ENCODE data around the gene TMEM259.
"Not testable (repeated sequence)": the region's sequence is repeated elsewhere in the genome, so short reads cannot be mapped to it uniquely, and the experiment has no call there.

Gene TMEM259

DNA sequence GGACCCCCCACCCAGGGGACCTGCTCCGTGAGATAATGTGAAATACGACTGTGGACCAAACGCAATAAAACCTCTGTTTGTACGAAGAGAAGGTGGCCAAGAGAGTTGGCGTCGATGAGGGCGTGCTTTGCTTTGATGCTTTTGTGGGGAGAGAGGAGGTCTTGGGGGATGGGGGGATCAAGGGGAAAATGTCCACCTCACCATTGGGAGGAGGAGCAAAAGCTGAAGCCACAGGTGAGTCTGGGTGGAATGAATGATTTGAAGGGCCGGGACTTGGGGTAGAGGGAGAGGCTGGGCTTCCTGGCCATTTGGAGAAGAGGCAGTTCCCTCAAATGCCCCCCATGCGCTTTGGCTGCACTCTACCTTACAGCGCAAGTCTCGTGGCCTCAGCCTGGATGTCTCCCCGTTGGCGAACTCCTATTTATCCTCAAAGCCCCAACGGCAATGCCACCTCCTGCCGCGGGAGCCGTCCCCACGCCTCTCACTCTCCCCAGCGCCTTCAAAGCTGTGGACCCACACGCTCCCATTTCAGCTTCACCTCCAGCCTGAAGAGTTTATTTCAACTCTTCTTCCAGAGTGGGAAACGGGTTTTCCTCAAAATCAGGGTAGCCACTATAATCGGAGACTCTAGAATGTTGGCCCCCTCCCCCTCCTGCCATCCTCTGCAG is 18.2 kb upstream of the TMEM259 start:
- DNase-seq, result peak in 1 of 2 donors; percentile 23

DNA sequence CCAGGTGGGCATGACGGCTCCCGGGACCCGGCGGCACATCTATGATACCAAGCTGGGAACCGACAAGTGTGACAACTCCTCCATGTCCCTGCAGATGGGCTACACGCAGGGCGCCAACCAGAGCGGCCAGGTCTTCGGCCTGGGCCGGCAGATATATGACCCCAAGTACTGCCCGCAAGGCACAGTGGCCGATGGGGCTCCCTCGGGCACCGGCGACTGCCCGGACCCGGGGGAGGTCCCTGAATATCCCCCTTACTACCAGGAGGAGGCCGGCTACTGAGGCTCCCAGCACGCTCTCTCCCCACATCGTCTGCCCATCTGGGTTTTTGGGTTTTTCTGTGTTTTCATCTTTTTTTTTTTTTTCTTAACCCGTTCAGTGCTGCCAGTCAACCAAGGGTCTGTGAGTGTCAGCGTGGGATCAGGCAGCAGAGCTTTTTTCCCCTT is 16.7 kb upstream of the TMEM259 start:
- no peak for DNase-seq

DNA sequence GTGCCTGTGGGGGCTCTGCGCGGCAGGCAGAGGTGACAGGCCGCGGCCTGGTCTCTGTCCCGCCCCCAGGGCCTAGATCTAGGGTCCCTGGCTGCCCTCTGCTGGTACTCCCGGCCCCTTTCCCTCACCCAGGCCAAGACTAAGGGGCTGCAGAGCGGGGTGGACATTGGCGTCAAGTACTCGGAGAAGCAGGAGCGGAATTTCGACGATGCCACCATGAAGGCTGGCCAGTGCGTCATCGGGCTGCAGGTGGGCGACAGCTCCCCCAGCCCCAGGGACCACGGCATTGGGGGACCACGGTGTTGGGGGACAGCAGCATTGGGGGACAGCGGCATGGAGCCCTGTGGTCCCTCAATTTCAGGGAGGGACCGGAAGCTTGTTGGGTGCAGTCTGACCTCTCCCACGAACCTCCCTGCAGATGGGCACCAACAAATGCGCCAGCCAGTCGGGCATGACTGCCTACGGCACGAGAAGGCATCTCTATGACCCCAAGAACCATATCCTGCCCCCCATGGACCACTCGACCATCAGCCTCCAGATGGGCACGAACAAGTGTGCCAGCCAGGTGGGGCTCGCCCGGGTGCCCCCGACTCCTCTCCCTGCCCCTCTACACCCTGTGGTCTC is 15.2 kb upstream of the TMEM259 start:
- DNase-seq, result peak in 1 of 2 donors; percentile 28

DNA sequence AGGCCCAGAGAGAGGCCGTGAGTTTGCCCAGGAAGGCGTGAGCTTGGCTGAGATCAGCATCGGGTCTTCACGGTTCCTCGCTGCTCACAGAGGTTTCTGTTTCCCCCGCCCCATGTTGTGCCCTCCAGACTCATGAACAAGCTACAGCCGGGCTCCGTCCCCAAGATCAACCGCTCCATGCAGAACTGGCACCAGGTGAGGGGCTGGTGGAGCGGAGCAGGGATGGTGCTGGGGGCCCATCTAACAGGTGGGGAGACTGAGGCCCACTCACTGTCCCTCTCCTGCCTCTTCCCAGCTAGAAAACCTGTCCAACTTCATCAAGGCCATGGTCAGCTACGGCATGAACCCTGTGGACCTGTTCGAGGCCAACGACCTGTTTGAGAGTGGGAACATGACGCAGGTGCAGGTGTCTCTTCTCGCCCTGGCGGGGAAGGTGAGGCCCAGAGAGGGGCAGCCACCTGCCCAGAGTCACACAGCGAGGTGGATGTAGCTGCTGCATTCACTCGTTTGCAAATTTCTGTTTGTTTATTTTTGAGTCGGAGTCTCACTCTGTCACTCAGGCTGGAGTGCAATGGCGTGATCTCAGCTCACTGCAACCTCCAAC is 11.4 kb upstream of the TMEM259 start:
- no peak for DNase-seq

DNA sequence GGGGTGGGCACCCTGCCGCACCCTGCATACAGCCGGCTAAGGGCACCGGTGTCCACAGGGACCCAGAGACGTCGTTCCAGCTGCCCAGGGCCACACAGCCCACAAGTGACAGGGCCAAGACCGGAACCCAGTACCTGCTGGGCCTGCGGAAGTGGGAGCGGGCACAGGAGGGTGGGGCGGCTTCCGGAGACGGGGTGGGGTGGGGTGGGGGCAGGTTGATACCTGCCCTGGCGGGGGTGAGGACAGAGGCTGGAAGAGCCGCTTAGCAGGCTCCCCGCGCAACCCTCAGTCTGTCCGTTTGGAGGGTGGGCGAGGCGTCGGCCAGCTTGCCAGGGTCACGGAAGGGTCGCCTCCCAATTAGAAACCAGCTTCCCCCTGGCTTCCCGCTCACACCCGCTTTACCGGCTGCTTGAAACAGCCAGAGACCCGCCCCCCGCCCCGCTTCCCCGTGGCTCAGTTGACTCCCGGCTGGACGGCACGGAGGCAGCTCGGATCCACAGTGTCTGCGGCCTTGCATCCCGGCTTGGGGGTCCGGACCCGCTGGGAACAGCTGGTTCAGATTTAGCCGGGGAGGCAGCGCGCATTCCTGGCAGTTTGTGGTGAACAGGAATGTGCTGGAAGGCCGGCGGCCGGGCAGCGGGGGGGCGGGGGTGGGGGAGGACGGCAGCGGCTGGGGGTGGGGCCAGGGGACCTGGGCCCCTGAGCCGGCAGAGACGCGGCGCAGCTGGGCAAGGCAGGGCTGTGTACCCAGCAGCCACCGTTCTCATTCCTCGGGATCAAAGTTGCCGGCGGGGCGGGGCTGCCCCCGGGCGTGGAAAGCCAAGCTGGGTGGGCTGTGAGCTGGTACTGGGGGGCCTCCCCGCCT is 7.4 kb upstream of the TMEM259 start:
- peak; percentile 66 to 71 for DNase-seq

DNA sequence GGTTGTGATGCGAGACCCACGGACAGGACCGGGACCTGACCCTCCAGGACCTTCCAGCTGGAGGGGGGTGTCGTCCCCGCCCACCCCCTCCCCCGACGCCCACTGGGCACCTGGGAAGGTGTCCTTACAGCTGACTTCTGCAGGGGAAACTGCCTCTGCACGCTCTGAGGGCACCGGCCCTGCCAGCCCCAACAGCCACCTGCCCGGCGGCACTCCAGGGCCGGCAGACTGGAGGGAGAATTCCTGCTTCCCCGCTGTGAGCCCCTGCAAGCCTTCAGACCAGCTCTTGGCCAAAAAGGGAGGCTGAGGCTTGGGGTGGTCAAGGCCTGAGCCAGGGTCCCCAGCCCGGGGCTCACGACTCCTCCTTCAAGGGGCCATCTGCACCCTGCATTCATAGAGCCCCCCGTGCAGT is 6.7 kb upstream of the TMEM259 start:
- DNase-seq, result no peak

DNA sequence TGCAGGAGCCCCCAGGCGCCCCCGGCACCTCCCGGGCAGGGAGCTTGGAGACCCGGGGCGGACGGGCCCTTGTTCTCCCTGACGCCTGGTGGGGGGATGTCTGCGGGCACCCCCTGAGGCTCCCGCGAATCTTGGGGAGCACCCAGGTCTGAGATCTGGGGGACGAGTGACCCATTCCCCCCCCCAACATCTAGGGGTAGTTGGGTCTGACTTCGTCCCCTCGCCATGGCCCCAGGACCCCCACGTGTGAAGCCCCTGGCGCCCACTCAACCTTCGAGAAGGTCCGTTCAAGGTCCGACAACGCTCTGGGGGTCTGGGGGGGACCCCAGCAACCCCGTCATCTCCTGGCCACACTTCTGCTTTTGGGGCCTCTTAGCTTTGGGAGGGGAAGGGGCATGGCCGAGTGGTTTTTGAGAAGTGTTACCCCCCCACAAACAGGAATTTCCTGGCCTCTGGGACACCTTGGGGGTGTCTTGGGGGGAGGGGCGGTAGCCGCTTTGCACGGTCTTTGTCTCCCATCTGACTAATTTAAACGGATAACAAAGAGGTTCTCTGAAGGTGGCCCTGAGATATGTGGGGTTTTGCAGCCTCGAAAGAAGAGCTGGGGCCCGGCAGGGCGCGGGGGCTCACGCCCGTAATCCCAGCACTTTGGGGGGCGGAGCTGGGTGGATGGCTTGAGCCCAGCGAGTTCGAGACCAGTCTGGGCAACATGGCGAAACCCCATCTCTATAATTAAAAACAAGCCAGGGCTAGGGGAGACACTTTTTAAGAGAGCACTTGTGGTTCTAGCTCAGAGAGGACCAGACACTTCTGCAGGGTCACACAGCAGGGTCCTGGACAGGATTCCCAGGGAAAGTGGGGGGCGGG is 6.1 kb upstream of the TMEM259 start:
- peak; percentile 38 to 42 for DNase-seq

DNA sequence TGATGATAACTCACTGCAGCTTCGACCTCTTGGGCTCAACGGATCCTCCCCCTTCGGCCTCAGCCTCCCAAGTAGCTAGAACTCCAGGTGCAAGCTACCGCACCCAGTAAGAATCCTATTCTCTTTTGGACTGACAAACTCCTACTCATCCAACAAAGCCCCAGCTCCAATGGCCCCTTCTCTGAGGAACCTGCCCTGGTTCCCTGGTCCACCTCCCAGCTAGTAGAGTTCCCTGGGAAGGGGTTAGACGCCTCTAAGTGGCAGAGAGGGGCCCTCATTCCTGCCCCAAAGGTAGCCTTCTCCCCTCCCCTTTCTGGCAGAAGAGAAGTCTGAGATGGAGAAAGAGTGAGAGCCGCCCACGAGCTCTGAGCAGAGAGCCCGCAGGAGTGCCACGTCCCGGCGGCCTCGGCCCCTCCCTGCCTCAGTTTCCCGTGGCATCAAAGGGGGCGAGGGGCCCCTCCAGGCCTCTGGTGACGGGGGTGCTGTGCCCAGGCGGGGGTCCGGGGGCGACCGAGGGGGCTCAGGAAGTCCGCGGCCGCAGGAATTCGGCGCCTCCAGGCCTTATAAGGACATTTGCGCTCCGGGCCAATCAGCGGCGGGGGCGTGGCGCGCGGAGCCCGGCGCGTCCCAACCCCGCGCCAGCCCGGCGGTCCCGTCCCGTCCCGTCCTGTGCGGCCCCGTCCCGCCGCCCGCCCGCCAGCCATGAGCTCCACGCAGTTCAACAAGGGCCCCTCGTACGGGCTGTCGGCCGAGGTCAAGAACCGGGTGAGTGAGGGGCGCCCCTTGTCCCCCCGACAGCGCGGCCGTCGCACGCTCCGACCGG is 5.2 kb upstream of the TMEM259 start, which contains the start of gene CNN2:
TSS of gene CNN2 (plus strand) at position 649 of the 823 bp plus-strand sequence. CDS start at position 703, 54 bp downstream.
- peak; percentile 54 to 60 for DNase-seq

DNA sequence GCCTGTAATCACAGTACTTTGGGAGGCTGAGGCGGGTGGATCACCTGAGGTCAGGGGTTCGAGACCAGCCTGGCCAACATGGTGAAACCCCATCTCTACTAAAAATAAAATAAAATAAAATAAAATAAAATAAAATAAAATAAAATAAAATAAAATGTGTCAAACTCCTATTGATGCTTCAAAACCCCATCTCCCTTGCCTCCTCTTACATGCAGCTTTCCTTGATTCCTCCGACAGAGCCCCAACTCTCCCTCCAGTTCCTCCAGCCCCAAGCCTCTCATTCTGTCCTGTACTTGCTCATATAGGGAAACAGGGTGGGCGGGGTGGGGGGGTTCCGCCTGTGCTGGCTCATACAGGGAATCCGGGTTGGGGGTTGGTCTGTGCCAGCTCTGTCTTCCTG is 4.2 kb upstream of the TMEM259 start:
- DNase-seq, result not testable (repeated sequence)

DNA sequence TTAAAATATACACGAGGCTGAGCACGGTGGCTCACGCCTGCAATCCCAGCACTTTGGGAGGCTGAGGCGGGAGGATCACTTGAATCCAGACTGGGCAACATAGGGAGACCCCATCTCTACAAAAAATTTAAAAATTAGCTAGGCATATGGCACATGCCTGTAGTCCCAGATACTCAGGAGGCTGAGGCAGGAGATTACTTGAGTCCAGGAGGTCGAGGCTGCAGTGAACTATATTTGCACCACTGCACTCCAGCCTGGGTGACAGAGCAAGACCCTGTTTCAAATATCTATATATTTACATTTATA is 2.9 kb upstream of the TMEM259 start:
- not testable (repeated sequence) for DNase-seq

DNA sequence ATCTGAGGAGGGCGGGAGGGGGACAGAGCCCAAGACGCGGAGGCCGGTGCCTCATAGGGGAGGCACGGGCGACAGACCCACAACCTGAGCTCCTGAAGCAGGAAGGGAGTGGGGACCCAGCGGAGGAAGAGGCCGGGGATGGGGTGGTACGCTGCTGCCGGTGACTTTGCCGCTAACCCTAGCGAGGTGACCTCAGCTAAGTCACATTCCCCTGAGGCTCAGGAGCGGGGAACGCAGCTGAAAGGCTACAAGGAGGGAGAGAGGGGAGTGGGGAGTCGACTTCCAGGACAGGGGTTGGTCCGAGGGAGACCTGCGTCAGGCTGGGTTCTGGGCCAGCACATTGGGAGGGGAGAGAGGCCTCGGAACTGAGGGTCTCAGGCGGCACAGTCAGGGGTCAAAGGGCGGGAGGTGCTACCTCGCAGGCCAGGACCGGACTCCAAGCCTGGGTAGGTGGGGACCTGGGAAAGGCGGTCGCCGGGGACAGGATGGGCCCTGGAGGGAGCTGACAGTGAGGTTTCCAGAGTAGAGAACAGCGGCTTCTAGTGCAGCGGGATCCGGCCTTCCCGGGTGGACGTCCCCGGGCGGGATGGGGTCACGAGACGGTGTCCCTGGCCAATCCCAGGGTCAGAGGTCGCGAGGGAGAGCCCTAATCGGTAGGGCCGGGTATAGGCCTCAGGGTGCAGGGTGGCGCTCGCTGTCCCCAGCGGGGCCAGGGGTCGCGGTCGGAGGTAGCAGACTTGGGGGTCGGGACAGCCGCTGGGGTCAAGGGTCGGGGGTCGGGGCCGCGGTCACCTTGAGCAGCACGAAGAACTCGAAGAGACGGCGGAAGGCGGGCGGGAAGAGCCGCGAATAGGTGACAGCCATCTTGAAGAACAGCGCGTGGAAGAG is 699 bp downstream of the TMEM259 start:
- no peak for DNase-seq

DNA sequence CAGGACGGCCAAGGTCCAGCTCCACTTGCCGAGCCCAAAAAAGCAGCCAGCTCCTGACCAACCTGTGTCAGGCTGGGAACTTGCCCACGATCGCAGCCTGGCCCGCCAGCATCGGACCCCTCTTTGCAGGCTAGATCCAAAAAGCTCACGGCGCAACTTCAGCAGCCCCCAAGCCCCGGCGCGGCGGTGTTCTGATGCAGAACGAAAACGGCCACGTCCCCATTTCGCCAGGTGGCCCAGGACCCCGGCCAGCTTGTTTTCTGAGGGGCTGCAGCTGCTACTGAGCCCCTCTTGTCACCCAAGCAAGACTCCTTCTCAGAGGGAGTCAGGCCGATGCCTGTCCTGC is 1.3 kb downstream of the TMEM259 start:
- DNase-seq, result no peak

DNA sequence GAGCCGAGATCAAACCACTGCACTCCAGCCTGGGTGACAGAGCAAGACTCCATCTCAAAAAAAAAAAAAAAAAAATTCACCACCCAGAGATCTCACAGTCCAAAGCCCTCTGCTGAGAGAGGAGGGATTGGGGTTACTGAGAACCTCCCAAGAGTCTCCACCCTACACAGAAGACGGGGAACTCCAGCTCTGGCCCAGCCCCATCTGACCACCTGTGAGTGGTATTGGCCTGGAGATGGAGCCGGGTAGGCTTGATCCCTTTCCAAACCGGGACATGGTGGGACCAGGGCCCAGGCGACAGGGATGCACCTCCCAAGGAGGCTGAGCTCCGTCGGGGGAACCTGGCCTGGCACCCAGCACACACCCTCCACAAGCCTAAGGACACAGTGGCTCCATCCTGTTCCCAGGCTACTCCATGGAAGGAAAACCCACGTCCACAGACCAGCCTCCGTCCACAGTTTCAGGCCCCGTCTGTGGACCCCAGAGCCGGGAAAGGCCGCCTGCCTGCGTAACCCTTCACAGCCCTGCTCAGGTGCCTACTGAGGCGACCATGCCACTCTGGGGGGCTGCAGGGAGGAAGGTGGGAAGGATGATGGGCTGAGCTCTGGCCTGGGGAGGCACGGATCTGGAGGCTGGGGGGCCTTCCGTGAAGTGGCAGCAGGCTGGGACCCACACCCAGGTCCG is 1.8 kb downstream of the TMEM259 start:
- DNase-seq, result no peak

DNA sequence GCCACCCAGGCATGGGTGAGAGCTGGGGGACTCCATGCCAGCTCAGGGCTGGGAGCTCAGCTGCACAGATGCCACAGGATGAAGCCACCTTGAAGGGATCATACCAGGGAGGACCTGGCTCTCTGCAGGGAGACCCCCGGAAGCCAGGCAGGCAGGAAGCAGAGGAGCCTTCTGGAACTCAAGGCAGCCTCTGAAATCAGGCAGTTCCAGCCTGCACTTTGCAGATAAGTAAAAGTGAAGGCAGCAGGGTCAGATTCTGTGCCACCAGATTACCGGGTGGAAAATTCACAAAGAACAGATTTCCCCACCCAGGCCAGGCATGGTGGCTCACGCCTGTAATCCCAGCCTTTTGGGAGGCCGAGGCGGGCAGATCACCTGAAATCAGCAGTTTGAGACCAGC is 2.5 kb downstream of the TMEM259 start:
- DNase-seq, result no peak

DNA sequence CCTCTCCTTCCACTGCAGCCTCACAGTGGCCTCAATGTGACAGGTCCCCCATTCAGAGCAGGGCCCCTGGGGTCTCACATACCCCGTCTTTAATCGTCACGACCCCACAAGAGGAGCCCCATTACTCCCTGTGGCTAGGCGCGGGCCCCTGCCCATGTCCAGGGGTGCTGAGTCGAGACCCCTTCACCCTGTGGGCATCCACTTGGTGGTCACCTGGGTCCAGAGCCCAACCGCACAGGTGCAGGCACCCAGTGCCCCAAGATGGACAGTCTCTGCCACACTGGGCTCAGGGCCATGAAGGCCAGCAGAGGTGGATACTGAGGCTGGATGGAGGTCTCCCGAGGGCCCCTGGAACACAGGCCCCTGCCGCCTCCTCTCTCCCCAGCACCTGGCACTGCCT is 3.0 kb downstream of the TMEM259 start:
- DNase-seq, result no peak

DNA sequence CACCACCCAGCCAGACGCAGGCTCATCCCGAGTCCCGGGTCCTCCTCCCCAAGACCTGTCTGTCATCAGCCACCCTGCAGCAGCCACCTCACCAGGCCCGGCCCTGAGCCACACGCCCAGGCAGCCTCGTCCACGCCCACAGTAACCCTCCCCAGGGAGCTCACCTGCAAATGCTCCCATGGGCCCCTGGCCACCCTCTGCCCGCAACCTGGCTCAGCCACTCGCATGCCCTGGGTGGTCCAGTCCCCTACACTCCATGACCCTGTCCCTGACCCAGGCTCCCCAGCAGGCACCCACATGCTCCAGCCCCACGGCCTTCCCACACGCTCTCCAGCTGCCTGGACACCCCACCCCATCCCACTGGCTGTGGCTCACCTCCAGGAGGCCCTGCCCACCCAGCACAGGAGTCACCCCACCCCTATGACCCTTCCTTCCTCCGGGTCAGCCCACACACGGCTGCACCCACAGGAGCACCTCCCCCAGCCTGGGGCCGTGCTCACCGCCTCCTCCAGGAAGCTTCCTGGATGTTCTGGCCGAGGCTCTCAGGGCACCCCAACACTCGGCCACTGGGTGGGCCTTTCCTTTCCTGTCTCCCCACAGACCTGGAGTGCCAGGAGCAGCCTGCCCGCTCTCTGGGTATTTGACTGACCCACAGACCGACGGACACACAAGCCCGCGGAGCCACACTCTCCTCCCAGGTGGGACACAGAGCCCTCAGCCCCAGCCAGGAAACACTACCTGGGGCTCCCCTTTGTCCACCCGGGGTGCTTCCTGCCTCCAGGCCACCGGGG is 3.6 kb downstream of the TMEM259 start:
- no peak for DNase-seq

DNA sequence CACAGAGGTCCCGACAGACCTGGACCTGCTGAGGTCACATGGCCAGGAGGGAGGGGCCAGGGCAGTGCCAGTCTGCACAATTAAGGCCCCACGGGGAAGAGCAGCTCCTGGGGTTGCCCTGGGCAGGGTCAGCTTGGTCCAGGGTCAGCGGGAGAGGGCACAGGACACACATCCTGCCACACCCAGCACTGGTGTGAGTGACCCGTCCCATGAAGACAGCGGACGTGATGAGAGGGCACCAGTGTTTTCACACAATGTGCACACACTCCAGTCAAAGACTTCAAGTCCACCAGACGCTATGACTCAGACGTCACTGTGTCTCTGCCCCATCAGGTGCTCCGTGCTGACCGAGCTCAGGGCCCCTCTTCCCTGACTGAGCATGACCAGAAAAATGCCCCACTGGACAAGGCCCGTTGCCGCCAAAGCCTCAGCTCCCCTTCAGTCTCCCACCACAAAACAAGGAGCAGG is 4.2 kb downstream of the TMEM259 start:
- DNase-seq, result no peak

DNA sequence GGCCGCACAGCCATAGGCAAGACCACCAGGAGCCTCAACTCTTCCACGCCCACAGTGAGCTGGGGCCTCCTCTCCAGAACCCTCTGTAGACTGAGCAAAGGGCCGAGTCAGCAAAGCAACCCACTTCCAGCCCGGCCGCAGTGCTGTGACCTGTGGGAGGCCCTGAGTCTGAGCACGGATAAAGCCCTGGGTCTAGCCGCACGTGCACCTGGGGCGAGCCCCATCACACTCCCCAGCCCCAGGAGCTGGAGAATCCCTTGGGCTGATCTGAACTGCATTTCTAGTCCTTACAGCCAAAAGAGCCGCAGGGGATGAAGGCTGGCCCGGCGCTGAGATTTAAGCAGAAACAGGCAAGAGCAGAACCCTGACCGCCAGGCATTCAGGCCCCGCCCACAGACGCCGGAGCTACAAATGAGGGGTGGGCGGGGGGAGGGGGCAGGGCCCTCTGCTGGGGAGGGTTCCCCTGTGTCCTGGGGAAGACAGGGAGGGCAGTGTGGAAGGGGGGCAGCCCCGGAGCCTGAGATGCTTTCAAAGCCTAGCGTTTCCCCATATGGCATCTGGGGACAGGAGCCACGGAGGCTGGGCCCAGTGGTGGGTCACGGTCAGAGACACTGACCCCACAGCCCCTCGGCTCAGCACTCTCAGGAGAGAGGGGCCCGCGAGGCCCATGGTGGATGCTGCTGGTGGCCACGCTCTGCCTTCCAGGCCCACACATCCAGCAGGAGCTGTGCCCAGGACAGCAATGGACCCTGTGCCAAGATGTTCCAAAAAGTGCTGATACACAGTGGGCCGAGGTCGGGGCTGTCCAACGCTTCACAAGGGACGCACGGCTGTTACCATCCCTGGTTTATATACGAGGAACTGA is 4.9 kb downstream of the TMEM259 start:
- DNase-seq, result no peak

All from CD4-positive, alpha-beta T cell treated with Interleukin-1 beta for 1 hour (primary cell).